ENCODE results near the gene UNC119B.
"Not testable (repeated sequence)": the region's sequence is repeated elsewhere in the genome, so short reads cannot be mapped to it uniquely, and the experiment has no call there.

Gene UNC119B

GRCh38 chr12:120726961-120727360, 16.7 kb downstream of the UNC119B start:
- H3K36me3 ChIP-seq (ENCODE audit: insufficient read depth, low read length): peaks cover 4% of the 10 kb centered on the region; the same call in 1 of the 2 replicates

GRCh38 chr12:120732198-120732597, 21.9 kb downstream of the UNC119B start:
- H3K79me2 ChIP-seq (ENCODE audit: control insufficient read depth, insufficient read depth, low read length, unreplicated experiment); H3K36me3 ChIP-seq (ENCODE audit: insufficient read depth, low read length); H2AFZ ChIP-seq (ENCODE audit: low read length, unreplicated experiment); H3K4me3 ChIP-seq (ENCODE audit: low read depth, low read length); H3K4me1 ChIP-seq (ENCODE audit: control insufficient read depth, insufficient read depth, low read length, unreplicated experiment); H3K27me3 ChIP-seq (ENCODE audit: insufficient read depth, low read length); H3K27ac ChIP-seq (ENCODE audit: low read depth, low read length): not testable (repeated sequence)

More at GRCh38 chr12:120726961-120727360, 16.7 kb downstream of the UNC119B start:
- H3K27ac ChIP-seq (ENCODE audit: low read depth, low read length): no peak overlapping the region
- no peak overlapping the region; the same call in 1 of the 2 replicates for H3K4me3 ChIP-seq (ENCODE audit: low read depth, low read length)
- H3K4me1 ChIP-seq (ENCODE audit: control insufficient read depth, insufficient read depth, low read length, unreplicated experiment): peaks cover 14% of the 10 kb centered on the region
- H3K27me3 ChIP-seq (ENCODE audit: insufficient read depth, low read length): no peaks in the 10 kb centered on the region
- no peak overlapping the region for H2AFZ ChIP-seq (ENCODE audit: low read length, unreplicated experiment)
- no peaks in the 10 kb centered on the region for H3K79me2 ChIP-seq (ENCODE audit: control insufficient read depth, insufficient read depth, low read length, unreplicated experiment)

GRCh38 chr12:120733574-120733973, 23.3 kb downstream of the UNC119B start:
- H3K4me1 ChIP-seq (ENCODE audit: control insufficient read depth, insufficient read depth, low read length, unreplicated experiment): no peaks in the 10 kb centered on the region
- no peak overlapping the region for H3K27ac ChIP-seq (ENCODE audit: low read depth, low read length)
- no peak overlapping the region for H2AFZ ChIP-seq (ENCODE audit: low read length, unreplicated experiment)
- no peaks in the 10 kb centered on the region for H3K79me2 ChIP-seq (ENCODE audit: control insufficient read depth, insufficient read depth, low read length, unreplicated experiment)
- H3K4me3 ChIP-seq (ENCODE audit: low read depth, low read length): no peak overlapping the region
- no peaks in the 10 kb centered on the region for H3K27me3 ChIP-seq (ENCODE audit: insufficient read depth, low read length)
- no peaks in the 10 kb centered on the region for H3K36me3 ChIP-seq (ENCODE audit: insufficient read depth, low read length)

GRCh38 chr12:120734210-120734609, 24.0 kb downstream of the UNC119B start:
- no peaks in the 10 kb centered on the region for H3K36me3 ChIP-seq (ENCODE audit: insufficient read depth, low read length)
- H3K79me2 ChIP-seq (ENCODE audit: control insufficient read depth, insufficient read depth, low read length, unreplicated experiment): no peaks in the 10 kb centered on the region
- H2AFZ ChIP-seq (ENCODE audit: low read length, unreplicated experiment): no peak overlapping the region
- no peaks in the 10 kb centered on the region for H3K4me1 ChIP-seq (ENCODE audit: control insufficient read depth, insufficient read depth, low read length, unreplicated experiment)
- H3K27me3 ChIP-seq (ENCODE audit: insufficient read depth, low read length): no peaks in the 10 kb centered on the region
- H3K4me3 ChIP-seq (ENCODE audit: low read depth, low read length): no peak overlapping the region
- no peak overlapping the region for H3K27ac ChIP-seq (ENCODE audit: low read depth, low read length)

- Histone ChIP-seq H3K4me1 (ENCODE audit: control insufficient read depth, insufficient read depth, low read length, unreplicated experiment) (no peaks in the 10 kb centered on the region), H2AFZ (ENCODE audit: low read length, unreplicated experiment) (no peak overlapping the region), H3K27me3 (ENCODE audit: insufficient read depth, low read length) (no peaks in the 10 kb centered on the region), H3K4me3 (ENCODE audit: low read depth, low read length) (no peak overlapping the region), H3K79me2 (ENCODE audit: control insufficient read depth, insufficient read depth, low read length, unreplicated experiment) (no peaks in the 10 kb centered on the region), H3K36me3 (ENCODE audit: insufficient read depth, low read length) (no peaks in the 10 kb centered on the region), H3K27ac (ENCODE audit: low read depth, low read length) (no peak overlapping the region)
Observed at GRCh38 chr12:120735181-120735580, 24.9 kb downstream of the UNC119B start.

GRCh38 chr12:120736404-120737331, 26.4 kb downstream of the UNC119B start:
- Histone ChIP-seq H3K4me1 (ENCODE audit: control insufficient read depth, insufficient read depth, low read length, unreplicated experiment) (no peaks in the 10 kb centered on the region), H2AFZ (ENCODE audit: low read length, unreplicated experiment) (no peak overlapping the region), H3K79me2 (ENCODE audit: control insufficient read depth, insufficient read depth, low read length, unreplicated experiment) (no peaks in the 10 kb centered on the region), H3K27ac (ENCODE audit: low read depth, low read length) (no peak overlapping the region), H3K27me3 (ENCODE audit: insufficient read depth, low read length) (no peaks in the 10 kb centered on the region), H3K36me3 (ENCODE audit: insufficient read depth, low read length) (no peaks in the 10 kb centered on the region), H3K4me3 (ENCODE audit: low read depth, low read length) (no peak overlapping the region)

GRCh38 chr12:120737557-120738251, 27.4 kb downstream of the UNC119B start:
- Histone ChIP-seq H3K36me3 (ENCODE audit: insufficient read depth, low read length) (no peaks in the 10 kb centered on the region), H3K4me1 (ENCODE audit: control insufficient read depth, insufficient read depth, low read length, unreplicated experiment) (no peaks in the 10 kb centered on the region), H3K27ac (ENCODE audit: low read depth, low read length) (no peak overlapping the region), H3K4me3 (ENCODE audit: low read depth, low read length) (no peak overlapping the region), H3K27me3 (ENCODE audit: insufficient read depth, low read length) (no peaks in the 10 kb centered on the region), H3K79me2 (ENCODE audit: control insufficient read depth, insufficient read depth, low read length, unreplicated experiment) (no peaks in the 10 kb centered on the region), H2AFZ (ENCODE audit: low read length, unreplicated experiment) (no peak overlapping the region)

- H2AFZ ChIP-seq (ENCODE audit: low read length, unreplicated experiment): no peak overlapping the region
- no peak overlapping the region for H3K4me3 ChIP-seq (ENCODE audit: low read depth, low read length)
- no peak overlapping the region for H3K27ac ChIP-seq (ENCODE audit: low read depth, low read length)
- no peaks in the 10 kb centered on the region for H3K27me3 ChIP-seq (ENCODE audit: insufficient read depth, low read length)
- no peaks in the 10 kb centered on the region for H3K36me3 ChIP-seq (ENCODE audit: insufficient read depth, low read length)
- H3K79me2 ChIP-seq (ENCODE audit: control insufficient read depth, insufficient read depth, low read length, unreplicated experiment): no peaks in the 10 kb centered on the region
- no peaks in the 10 kb centered on the region for H3K4me1 ChIP-seq (ENCODE audit: control insufficient read depth, insufficient read depth, low read length, unreplicated experiment)
Observed at GRCh38 chr12:120738252-120739030, 28.2 kb downstream of the UNC119B start.

- Histone ChIP-seq H2AFZ (ENCODE audit: low read length, unreplicated experiment) (no peak overlapping the region), H3K36me3 (ENCODE audit: insufficient read depth, low read length) (no peaks in the 10 kb centered on the region), H3K4me3 (ENCODE audit: low read depth, low read length) (no peak overlapping the region), H3K27me3 (ENCODE audit: insufficient read depth, low read length) (no peaks in the 10 kb centered on the region), H3K79me2 (ENCODE audit: control insufficient read depth, insufficient read depth, low read length, unreplicated experiment) (no peaks in the 10 kb centered on the region), H3K4me1 (ENCODE audit: control insufficient read depth, insufficient read depth, low read length, unreplicated experiment) (no peaks in the 10 kb centered on the region), H3K27ac (ENCODE audit: low read depth, low read length) (no peak overlapping the region)
Observed at GRCh38 chr12:120739031-120739762, 28.9 kb downstream of the UNC119B start.

Data from ACC112 (cell line).